ENCODE measurements around the gene TRAM2.

DNA sequence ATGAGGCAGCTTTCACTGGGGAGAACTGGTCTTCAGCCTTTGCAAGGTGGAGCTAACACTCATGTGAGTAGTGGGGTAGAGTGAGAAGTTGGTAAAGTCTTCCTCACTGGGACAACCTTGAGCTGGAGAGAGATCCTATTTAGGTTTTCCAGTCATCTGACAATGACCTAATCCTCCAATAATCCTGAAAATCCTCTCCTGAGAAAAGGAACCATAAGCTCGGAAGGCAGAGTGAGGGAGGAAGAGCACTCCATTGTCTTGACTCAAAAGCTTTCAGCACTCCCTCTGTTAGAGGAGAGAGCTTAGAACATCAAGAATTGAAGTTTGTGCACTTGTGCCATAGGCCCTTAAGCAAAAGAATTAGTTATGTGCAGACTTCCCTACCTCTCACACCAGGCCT, 77.8 kb downstream of the TRAM2 start:
- TF ChIP-seq FOXM1 (IDR thresholded peaks at IDR 0.05; ENCODE audit: borderline replicate concordance, low read depth) = no peak
- TF ChIP-seq, protein P1, sequence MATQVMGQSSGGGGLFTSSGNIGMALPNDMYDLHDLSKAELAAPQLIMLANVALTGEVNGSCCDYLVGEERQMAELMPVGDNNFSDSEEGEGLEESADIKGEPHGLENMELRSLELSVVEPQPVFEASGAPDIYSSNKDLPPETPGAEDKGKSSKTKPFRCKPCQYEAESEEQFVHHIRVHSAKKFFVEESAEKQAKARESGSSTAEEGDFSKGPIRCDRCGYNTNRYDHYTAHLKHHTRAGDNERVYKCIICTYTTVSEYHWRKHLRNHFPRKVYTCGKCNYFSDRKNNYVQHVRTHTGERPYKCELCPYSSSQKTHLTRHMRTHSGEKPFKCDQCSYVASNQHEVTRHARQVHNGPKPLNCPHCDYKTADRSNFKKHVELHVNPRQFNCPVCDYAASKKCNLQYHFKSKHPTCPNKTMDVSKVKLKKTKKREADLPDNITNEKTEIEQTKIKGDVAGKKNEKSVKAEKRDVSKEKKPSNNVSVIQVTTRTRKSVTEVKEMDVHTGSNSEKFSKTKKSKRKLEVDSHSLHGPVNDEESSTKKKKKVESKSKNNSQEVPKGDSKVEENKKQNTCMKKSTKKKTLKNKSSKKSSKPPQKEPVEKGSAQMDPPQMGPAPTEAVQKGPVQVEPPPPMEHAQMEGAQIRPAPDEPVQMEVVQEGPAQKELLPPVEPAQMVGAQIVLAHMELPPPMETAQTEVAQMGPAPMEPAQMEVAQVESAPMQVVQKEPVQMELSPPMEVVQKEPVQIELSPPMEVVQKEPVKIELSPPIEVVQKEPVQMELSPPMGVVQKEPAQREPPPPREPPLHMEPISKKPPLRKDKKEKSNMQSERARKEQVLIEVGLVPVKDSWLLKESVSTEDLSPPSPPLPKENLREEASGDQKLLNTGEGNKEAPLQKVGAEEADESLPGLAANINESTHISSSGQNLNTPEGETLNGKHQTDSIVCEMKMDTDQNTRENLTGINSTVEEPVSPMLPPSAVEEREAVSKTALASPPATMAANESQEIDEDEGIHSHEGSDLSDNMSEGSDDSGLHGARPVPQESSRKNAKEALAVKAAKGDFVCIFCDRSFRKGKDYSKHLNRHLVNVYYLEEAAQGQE (IDR thresholded peaks at IDR 0.05; ENCODE audit: low read depth) = no peak
- TF ChIP-seq EP300 (IDR thresholded peaks at IDR 0.05; ENCODE audit: borderline replicate concordance) = no peak
- TF ChIP-seq, protein P2, sequence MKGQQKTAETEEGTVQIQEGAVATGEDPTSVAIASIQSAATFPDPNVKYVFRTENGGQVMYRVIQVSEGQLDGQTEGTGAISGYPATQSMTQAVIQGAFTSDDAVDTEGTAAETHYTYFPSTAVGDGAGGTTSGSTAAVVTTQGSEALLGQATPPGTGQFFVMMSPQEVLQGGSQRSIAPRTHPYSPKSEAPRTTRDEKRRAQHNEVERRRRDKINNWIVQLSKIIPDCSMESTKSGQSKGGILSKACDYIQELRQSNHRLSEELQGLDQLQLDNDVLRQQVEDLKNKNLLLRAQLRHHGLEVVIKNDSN (IDR thresholded peaks at IDR 0.05) = no peak
- no peak for TF ChIP-seq YY1 (IDR thresholded peaks at IDR 0.05; ENCODE audit: low read depth)
- TF ChIP-seq, protein P3, sequence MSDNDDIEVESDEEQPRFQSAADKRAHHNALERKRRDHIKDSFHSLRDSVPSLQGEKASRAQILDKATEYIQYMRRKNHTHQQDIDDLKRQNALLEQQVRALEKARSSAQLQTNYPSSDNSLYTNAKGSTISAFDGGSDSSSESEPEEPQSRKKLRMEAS (IDR thresholded peaks at IDR 0.05) = no peak
- no peak for TF ChIP-seq TEAD4 (IDR thresholded peaks at IDR 0.05)
- TF ChIP-seq NFIC (IDR thresholded peaks at IDR 0.05) = no peak
- TF ChIP-seq TAF1 (IDR thresholded peaks at IDR 0.05; ENCODE audit: low read depth) = no peak
- TF ChIP-seq CREB1 (IDR thresholded peaks at IDR 0.05; ENCODE audit: low read depth) = no peak

Measured in Ishikawa (cell line).